ENCODE results near the gene ZNF646. TPM values are rescaled to one million over a fixed set of nuclear protein-coding genes. Genes with fewer than 3 reads are reported as not detected.

The ZNF646 gene
- polyA plus RNA-seq, 1 donor from 2014 or later = 8.5 TPM

GRCh38 chr16:31090540-31090939, 16.3 kb downstream of the ZNF646 start:
- H3K36me3 ChIP-seq (ENCODE audit: insufficient read depth, low read length) = no peaks in the 10 kb centered on the region
- H3K9ac ChIP-seq (ENCODE audit: low read length) = no peak overlapping the region
- H3K4me2 ChIP-seq (ENCODE audit: low read length) = no peak overlapping the region
- no peak overlapping the region for H2AFZ ChIP-seq (ENCODE audit: low read depth, low read length)
- no peak overlapping the region for H3K4me3 ChIP-seq (ENCODE audit: low read length)
- no peaks in the 10 kb centered on the region for H4K20me1 ChIP-seq (ENCODE audit: insufficient read depth)
- H3K9me2 ChIP-seq (ENCODE audit: insufficient read depth, low read length) = no peaks in the 10 kb centered on the region
- no peak overlapping the region for H3K27ac ChIP-seq (ENCODE audit: low read length)
- no peaks in the 10 kb centered on the region for H3K9me3 ChIP-seq (ENCODE audit: low read length)
- H3K79me2 ChIP-seq (replicated peaks; ENCODE audit: insufficient read depth, low read length) = peaks cover 11% of the 10 kb centered on the region
- no peak for TF ChIP-seq REST (IDR thresholded peaks at IDR 0.05; ENCODE audit: borderline replicate concordance)
- TF ChIP-seq MXI1 (conservative IDR thresholded peaks at IDR 0.05; ENCODE audit: poor library complexity, severe bottlenecking) = no peak
- no peak for TF ChIP-seq TAF1 (IDR thresholded peaks at IDR 0.05; ENCODE audit: low read depth)
- TF ChIP-seq CTCF (IDR thresholded peaks at IDR 0.05; ENCODE audit: poor library complexity, severe bottlenecking) = no peak
- H3F3A ChIP-seq (ENCODE audit: insufficient read depth, low read length, poor library complexity, severe bottlenecking) = no peaks in the 10 kb centered on the region
- H3K27me3 ChIP-seq (ENCODE audit: insufficient read depth, low read depth, low read length) = no peaks in the 10 kb centered on the region

- Histone ChIP-seq H3K36me3 (ENCODE audit: insufficient read depth, low read length) (no peaks in the 10 kb centered on the region), H3K79me2 (replicated peaks; ENCODE audit: insufficient read depth, low read length) (peaks cover 11% of the 10 kb centered on the region), H3K4me3 (ENCODE audit: low read length) (peak overlapping the region; percentile 99), H3K9ac (ENCODE audit: low read length) (peak overlapping the region; percentile 91), H3K9me2 (ENCODE audit: insufficient read depth, low read length) (no peaks in the 10 kb centered on the region), H3K4me2 (ENCODE audit: low read length) (no peak overlapping the region), H3K27ac (ENCODE audit: low read length) (no peak overlapping the region), H2AFZ (ENCODE audit: low read depth, low read length) (no peak overlapping the region), H4K20me1 (ENCODE audit: insufficient read depth) (no peaks in the 10 kb centered on the region), H3K27me3 (ENCODE audit: insufficient read depth, low read depth, low read length) (no peaks in the 10 kb centered on the region), H3K9me3 (ENCODE audit: low read length) (no peaks in the 10 kb centered on the region), H3F3A (ENCODE audit: insufficient read depth, low read length, poor library complexity, severe bottlenecking) (no peaks in the 10 kb centered on the region)
- TF ChIP-seq EZH2 (IDR thresholded peaks at IDR 0.05; ENCODE audit: borderline replicate concordance, insufficient read depth, low read length, poor library complexity, severe bottlenecking) = no peak
- no peak for TF ChIP-seq CTCF (IDR thresholded peaks at IDR 0.05; ENCODE audit: poor library complexity, severe bottlenecking)
- no peak for TF ChIP-seq REST (IDR thresholded peaks at IDR 0.05; ENCODE audit: borderline replicate concordance)
- no peak for TF ChIP-seq EP300 (conservative IDR thresholded peaks at IDR 0.05; ENCODE audit: poor library complexity, severe bottlenecking)
- TF ChIP-seq RAD21 (conservative IDR thresholded peaks at IDR 0.05) = no peak
- TF ChIP-seq SMC3 (conservative IDR thresholded peaks at IDR 0.05; ENCODE audit: poor library complexity) = no peak
- no peak for TF ChIP-seq TAF1 (IDR thresholded peaks at IDR 0.05; ENCODE audit: low read depth)
- no peak for TF ChIP-seq MXI1 (conservative IDR thresholded peaks at IDR 0.05; ENCODE audit: poor library complexity, severe bottlenecking)
- no peak for TF ChIP-seq POLR2AphosphoS5 (IDR thresholded peaks at IDR 0.05)
These were observed 18.1 kb downstream of the ZNF646 start for GRCh38 chr16:31092330-31092729.
